ENCODE results near the gene PDE6A. TPM values are rescaled to one million over a fixed set of nuclear protein-coding genes. Genes with fewer than 3 reads are reported as not detected.

PDE6A gene
- total and polyA plus RNA-seq, 2 of the 8 experiments (the other 6 are each of a cell fraction or from before 2014, with no cell fraction given): not detected

DNA sequence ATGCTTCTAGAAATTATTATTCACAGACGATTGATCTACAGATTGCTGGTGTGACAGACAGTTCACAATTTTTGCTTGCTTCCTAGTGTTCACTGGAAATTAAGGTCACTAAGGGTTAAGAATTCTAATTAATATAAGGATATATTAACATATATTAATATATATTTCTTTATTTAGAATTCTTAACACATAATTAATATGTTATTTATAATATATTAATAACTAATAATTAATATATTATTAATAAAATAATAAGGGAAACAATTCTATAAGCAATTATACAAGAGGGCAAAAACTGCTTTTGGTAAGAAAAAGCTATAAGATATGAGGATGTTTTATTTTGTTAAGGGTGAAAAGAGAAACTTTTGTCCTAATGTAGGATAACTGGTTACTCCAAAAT lies 56.3 kb downstream of the PDE6A start (continued):
- TF ChIP-seq RNF2 (IDR thresholded peaks at IDR 0.05; ENCODE audit: borderline replicate concordance, low read depth, low read length, missing control alignments, poor library complexity, severe bottlenecking): no peak
